GM23248 (cell line): Measurements from ENCODE around the gene ZHX3.

Experiments used
- EZH2 ChIP-seq: fragments of 200-600 bp; sonication (generic); IDR thresholded peaks from 2 replicates; pipeline ENCODE4 v1.6.1; 2018; ENCODE audit warnings: antibody characterized with exemption, mild to moderate bottlenecking; ENCODE audit not compliant: insufficient read depth, poor library complexity, severe bottlenecking
- EZH2phosphoT487 ChIP-seq: fragments of 200-600 bp; sonication (generic); IDR thresholded peaks from 2 replicates; pipeline ENCODE4 v1.6.1; 2018; ENCODE audit warnings: antibody characterized with exemption, moderate library complexity, mild to moderate bottlenecking, low read depth; ENCODE audit not compliant: insufficient read depth

DNA sequence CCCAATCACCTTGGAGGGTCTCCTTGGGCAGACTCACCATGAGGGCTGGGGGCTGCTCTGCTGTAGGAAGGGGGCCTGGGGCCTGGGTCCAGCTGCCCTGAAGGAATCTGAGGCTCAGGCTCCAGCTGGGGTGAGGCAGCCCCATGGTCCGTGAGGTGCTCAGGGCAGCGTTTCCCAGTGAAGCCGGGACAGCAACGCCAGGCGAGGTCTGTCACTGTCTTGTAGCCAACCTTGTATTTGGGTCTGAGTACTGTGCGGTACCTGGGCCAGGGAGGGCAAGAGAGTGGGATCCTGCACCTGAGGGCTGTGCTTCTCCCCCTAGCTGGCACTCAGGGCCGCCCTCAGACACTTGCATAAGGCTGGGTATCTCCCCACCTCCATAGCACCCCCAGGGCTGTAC is 46.1 kb upstream of the ZHX3 start:
- TF ChIP-seq EZH2 (no peak), EZH2phosphoT487 (no peak)
